PFSK-1 (cell line): Measurements from ENCODE around the gene FAR2.

Source experiments
- FOXP2 ChIP-seq: optimal IDR thresholded peaks from 2 replicates; pipeline ENCODE3; 2011; ENCODE audit warnings: borderline replicate concordance, control low read depth, inconsistent platforms; ENCODE audit not compliant: insufficient read depth; ENCODE audit errors: extremely low read length, extremely low read depth
- POLR2AphosphoS5 ChIP-seq: IDR thresholded peaks from 2 replicates; pipeline ENCODE4 v1.6.1; 2012; ENCODE audit warnings: low read depth, mild to moderate bottlenecking, control low read depth, low read length, moderate library complexity
- SIN3A ChIP-seq: IDR thresholded peaks from 2 replicates; pipeline ENCODE4 v1.6.1; 2012; ENCODE audit warnings: mild to moderate bottlenecking, low read length, moderate library complexity, borderline replicate concordance; ENCODE audit not compliant: insufficient read depth
- TAF1 ChIP-seq: IDR thresholded peaks from 2 replicates; pipeline ENCODE4 v1.6.1; 2012; ENCODE audit warnings: low read length, control low read depth, borderline replicate concordance; ENCODE audit not compliant: insufficient read depth
- TF ChIP-seq, protein P1 (sequence below), 2 experiments: IDR thresholded peaks; 2 replicates each; pipeline versions ENCODE4 v1.6.1 to v1.8.0; 2011 to 2012; ENCODE audit warnings: low read depth in 2 of 2, low read length in 2 of 2, control low read depth in 1 of 2, inconsistent platforms in 1 of 2, mild to moderate bottlenecking in 1 of 2, moderate library complexity in 1 of 2; ENCODE audit not compliant: insufficient read depth in 1 of 2

FAR2 gene

DNA sequence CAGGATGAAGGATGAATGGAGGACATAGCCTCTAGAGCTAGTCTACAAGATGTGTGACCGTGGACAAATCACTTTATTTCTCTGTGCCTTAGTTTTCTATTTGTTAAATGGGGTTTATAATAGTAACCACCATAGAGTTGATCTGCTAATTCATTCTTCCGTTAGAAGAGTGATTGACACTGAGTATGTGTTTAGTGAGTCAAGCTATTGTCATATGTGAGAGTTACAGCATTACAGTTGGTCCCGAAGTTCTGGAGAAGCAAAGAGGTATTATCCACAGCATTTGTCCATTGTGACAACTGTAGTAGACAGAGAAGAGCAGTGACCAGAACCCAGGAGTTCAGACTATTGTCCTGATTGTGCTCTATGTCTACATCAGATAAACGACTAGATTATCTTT is 14.1 kb downstream of the FAR2 start:
- no peak for TF ChIP-seq TAF1
- TF ChIP-seq, protein P1, sequence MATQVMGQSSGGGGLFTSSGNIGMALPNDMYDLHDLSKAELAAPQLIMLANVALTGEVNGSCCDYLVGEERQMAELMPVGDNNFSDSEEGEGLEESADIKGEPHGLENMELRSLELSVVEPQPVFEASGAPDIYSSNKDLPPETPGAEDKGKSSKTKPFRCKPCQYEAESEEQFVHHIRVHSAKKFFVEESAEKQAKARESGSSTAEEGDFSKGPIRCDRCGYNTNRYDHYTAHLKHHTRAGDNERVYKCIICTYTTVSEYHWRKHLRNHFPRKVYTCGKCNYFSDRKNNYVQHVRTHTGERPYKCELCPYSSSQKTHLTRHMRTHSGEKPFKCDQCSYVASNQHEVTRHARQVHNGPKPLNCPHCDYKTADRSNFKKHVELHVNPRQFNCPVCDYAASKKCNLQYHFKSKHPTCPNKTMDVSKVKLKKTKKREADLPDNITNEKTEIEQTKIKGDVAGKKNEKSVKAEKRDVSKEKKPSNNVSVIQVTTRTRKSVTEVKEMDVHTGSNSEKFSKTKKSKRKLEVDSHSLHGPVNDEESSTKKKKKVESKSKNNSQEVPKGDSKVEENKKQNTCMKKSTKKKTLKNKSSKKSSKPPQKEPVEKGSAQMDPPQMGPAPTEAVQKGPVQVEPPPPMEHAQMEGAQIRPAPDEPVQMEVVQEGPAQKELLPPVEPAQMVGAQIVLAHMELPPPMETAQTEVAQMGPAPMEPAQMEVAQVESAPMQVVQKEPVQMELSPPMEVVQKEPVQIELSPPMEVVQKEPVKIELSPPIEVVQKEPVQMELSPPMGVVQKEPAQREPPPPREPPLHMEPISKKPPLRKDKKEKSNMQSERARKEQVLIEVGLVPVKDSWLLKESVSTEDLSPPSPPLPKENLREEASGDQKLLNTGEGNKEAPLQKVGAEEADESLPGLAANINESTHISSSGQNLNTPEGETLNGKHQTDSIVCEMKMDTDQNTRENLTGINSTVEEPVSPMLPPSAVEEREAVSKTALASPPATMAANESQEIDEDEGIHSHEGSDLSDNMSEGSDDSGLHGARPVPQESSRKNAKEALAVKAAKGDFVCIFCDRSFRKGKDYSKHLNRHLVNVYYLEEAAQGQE (IDR thresholded peaks at IDR 0.05; ENCODE audit: insufficient read depth in 1 of 2, low read depth in 2 of 2, low read length in 2 of 2): no peak
- no peak for TF ChIP-seq SIN3A
- TF ChIP-seq POLR2AphosphoS5: no peak
- no peak for TF ChIP-seq FOXP2

DNA sequence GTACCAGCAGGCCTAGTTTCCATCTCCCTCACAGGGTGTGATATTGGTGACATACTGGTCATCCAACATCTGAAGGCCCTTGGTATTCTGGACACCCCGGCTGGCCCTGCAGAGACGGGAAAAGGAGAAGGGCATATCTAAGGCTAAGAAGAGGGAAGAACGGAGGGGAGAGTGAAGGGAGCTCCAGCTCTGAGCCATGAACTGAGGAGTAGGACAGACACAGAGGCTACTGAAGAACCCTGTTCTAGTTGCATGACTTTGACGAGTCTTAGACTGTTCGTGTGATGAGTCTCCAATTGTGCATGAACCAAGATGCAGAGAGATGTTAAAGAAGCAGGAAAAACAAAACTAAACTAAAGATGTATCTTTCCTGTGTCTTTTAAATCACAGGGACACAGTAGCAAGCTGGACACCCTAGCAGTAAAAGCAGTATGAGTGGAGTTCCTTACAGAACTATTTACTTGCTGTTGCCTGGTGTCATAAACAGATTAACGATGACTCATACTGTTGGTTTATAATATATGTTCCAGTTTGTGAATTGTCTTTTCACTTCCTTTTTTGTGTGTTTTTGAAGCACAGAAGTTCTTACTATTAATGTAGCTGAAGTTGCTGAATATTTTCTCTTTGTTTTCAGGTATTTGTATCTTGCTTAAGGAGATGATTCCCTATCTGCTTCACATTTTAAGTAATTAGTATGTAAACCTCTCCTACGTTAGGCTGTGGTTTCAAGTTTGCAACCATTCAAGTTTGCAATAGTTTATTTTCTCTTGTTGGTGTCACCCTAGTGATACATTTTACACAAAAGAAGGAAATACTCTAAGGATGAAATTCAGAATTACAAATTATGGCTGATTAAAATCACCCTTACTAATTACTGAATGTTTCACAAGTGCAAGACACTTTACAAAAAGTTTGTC is 15.7 kb downstream of the FAR2 start:
- TF ChIP-seq, protein P1 (IDR thresholded peaks at IDR 0.05; ENCODE audit: insufficient read depth in 1 of 2, low read depth in 2 of 2, low read length in 2 of 2): no peak
- TF ChIP-seq POLR2AphosphoS5 (no peak), SIN3A (no peak), FOXP2 (no peak), TAF1 (no peak)

DNA sequence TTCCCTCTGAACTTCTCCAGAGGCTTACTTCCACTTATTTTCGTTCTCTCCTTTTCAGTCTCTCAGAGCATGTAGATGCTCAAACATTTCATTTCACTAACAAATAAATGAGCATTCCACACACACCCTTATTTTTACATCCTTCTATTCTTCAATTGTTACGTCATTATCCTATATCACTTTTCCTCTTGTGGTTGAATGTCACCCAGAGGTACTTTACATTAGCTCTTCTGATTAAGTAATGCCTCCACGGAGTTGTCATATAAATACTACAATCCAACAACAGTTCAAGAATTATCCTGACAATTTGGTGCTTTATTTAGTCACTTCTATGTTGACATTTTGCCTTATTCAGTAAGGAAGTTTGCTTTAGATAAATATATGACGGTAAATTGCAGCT is 18.4 kb downstream of the FAR2 start:
- TF ChIP-seq POLR2AphosphoS5: no peak
- no peak for TF ChIP-seq FOXP2
- TF ChIP-seq SIN3A: no peak
- TF ChIP-seq, protein P1 (IDR thresholded peaks at IDR 0.05; ENCODE audit: insufficient read depth in 1 of 2, low read depth in 2 of 2, low read length in 2 of 2): no peak
- TF ChIP-seq TAF1: no peak

DNA sequence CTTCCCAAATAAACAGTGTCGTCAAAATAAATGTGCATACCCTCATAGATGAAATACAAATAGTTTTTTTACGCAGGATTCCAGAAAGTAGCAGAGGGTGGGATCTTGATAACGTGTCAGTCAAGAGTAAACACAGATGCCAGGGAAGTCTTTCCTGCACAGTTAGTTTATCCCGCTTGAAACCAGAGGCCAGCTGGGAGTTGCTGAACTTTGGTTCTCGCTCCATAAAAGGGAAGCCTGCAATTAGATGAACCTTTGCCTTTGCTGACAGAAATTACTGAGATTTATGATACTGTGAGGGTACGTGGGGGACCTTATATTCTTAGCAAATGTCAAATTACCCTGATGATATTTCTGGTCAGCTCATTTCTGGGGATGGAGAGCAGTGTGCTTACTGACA is 18.9 kb downstream of the FAR2 start:
- TF ChIP-seq, protein P1 (IDR thresholded peaks at IDR 0.05; ENCODE audit: insufficient read depth in 1 of 2, low read depth in 2 of 2, low read length in 2 of 2): no peak
- TF ChIP-seq SIN3A: no peak
- no peak for TF ChIP-seq FOXP2
- no peak for TF ChIP-seq TAF1
- no peak for TF ChIP-seq POLR2AphosphoS5
